Aorta (tissue), 5 donors: ENCODE results near the gene METTL27. TPM values are rescaled to one million over a fixed set of nuclear protein-coding genes. Genes with fewer than 3 reads are reported as not detected.
"Not testable (repeated sequence)": the region's sequence is repeated elsewhere in the genome, so short reads cannot be mapped to it uniquely, and the experiment has no call there.

ENCODE experiments used
- ATAC-seq: fragments of 200-7000 bp; cut with Tn5 transposase; one replicate; pipeline ENCODE4 v1.9.1; 2022; ENCODE audit warnings: moderate library complexity; ENCODE audit not compliant: low FRiP score
- DNase-seq, 2 donors: peaks; one replicate each; pipeline ENCODE4 v3.0.0-alpha.2; 2020
- H3K27ac ChIP-seq, 2 donors: one replicate each; pipeline ENCODE4 v1.5.1; 2013; ENCODE audit warnings: low read length in 2 of 2, mild to moderate bottlenecking in 2 of 2, moderate library complexity in 2 of 2, control low read depth in 1 of 2, inconsistent platforms in 1 of 2, low read depth in 1 of 2
- H3K27me3 ChIP-seq, 2 donors: one replicate each; pipeline ENCODE4 v1.6.1; 2013; ENCODE audit warnings: control low read depth in 1 of 2, low read length in 1 of 2, mild to moderate bottlenecking in 1 of 2, moderate library complexity in 1 of 2; ENCODE audit not compliant: insufficient read depth in 2 of 2, control insufficient read depth in 1 of 2
- H3K36me3 ChIP-seq, 2 donors: one replicate each; pipeline ENCODE4 v1.6.1; 2013; ENCODE audit warnings: control low read depth in 1 of 2, low read length in 1 of 2, mild to moderate bottlenecking in 1 of 2; ENCODE audit not compliant: insufficient read depth in 2 of 2, control insufficient read depth in 1 of 2
- H3K4me1 ChIP-seq, 2 donors: one replicate each; pipeline ENCODE4 v1.6.1; 2013; ENCODE audit warnings: low read length in 2 of 2, control low read depth in 1 of 2, mild to moderate bottlenecking in 1 of 2, moderate library complexity in 1 of 2; ENCODE audit not compliant: insufficient read depth in 2 of 2, control insufficient read depth in 1 of 2
- H3K4me3 ChIP-seq, 2 donors: one replicate each; pipeline ENCODE4 v1.5.1; 2013; ENCODE audit warnings: low read length in 2 of 2, control low read depth in 1 of 2, mild to moderate bottlenecking in 1 of 2
- H3K9me3 ChIP-seq: one replicate; pipeline ENCODE4 v1.6.1; 2013; ENCODE audit warnings: mild to moderate bottlenecking, low read length; ENCODE audit not compliant: control insufficient read depth
- WGBS, 2 donors: extraction: QIAGEN DNeasy Blood & Tissue Kit; methylation state at CpG; one replicate each; pipeline ENCODE4 v1.1.7; 2013; 5-methylcytosine and 5-hydroxymethylcytosine counted together
- intact Hi-C, 2 donors: fragments of 100-400 bp; cut with DNase I; formaldehyde crosslinking; loops; one replicate each; pipeline versions ENCODE4 v1.14.2 to v1.15.0; 2022
- polyA plus RNA-seq, 2 donors: library from polyadenylated mRNA; stranded (reverse); fragments of 200-250 nt; gene quantifications; one replicate each; pipeline ENCODE4 v1.2.3, GENCODE V29; 2013
- total RNA-seq, 2 donors: library from RNA; stranded (reverse); fragmentation: NEBNext Ultra II Directional; extraction: Animal tissue kit (Norgen Biotek cat#: 25700); gene quantifications; one replicate each; pipeline ENCODE4 v1.2.1, GENCODE V29; 2021
- donor health status: healthy with polysubstance abuse.
- donor health status: Bipolar disorder and iron deficiency.
- donor health status: DM: no; HTN: no; CAD: no.
- donor health status: DM: no; HTN: no; CAD: no.
- donor health status: DM: yes; HTN: yes; CAD: no.

The METTL27 gene
- total and polyA plus RNA-seq, 4 donors, result 1.3 to 7.4 (median 5.3) TPM; not detected in 1

GRCh38 chr7:73858807-73859206, 16.5 kb upstream of the METTL27 start:
- no peaks in the 10 kb centered on the region for H3K9me3 ChIP-seq
- WGBS, 2 donors, result 93% methylated on average over 2 of the region's 2 CpGs
- H3K36me3 ChIP-seq, result no peaks in the 10 kb centered on the region
- no peak for ATAC-seq
- H3K4me3 ChIP-seq, result no peak overlapping the region
- no peak overlapping the region for H3K27ac ChIP-seq
- H3K4me1 ChIP-seq, result no peaks in the 10 kb centered on the region
- DNase-seq, result no peak
- intact Hi-C loops, result no loop called here
- H3K27me3 ChIP-seq, result no peaks in the 10 kb centered on the region

GRCh38 chr7:73856941-73857340, 14.6 kb upstream of the METTL27 start:
- H3K36me3 ChIP-seq, result no peaks in the 10 kb centered on the region
- intact Hi-C loops, result loop anchor here in 1 of 2 donors (2.0 kb wide), 1 partner anchor 46 kb away; no protein-coding TSS in a partner anchor
- no peak for ATAC-seq
- no peak for DNase-seq
- 69 to 80% methylated on average over 3 of the region's 3 CpGs for WGBS, 2 donors
- no peak overlapping the region for H3K4me3 ChIP-seq
- H3K27ac ChIP-seq, result no peak overlapping the region
- no peaks in the 10 kb centered on the region for H3K9me3 ChIP-seq
- H3K4me1 ChIP-seq, result no peaks in the 10 kb centered on the region
- H3K27me3 ChIP-seq, result no peaks in the 10 kb centered on the region

GRCh38 chr7:73852500-73852899, 10.2 kb upstream of the METTL27 start:
- DNase-seq (no peak), ATAC-seq (no peak)
- H3K36me3 ChIP-seq, result no peaks in the 10 kb centered on the region
- no peak overlapping the region for H3K27ac ChIP-seq
- WGBS, 2 donors, result 90 to 93% methylated on average over 5 of the region's 5 CpGs
- H3K9me3 ChIP-seq, result no peaks in the 10 kb centered on the region
- no peaks in the 10 kb centered on the region for H3K4me1 ChIP-seq
- intact Hi-C loops, result no loop called here
- H3K27me3 ChIP-seq, result no peaks in the 10 kb centered on the region
- no peak overlapping the region for H3K4me3 ChIP-seq

GRCh38 chr7:73851410-73852338, 9.4 kb upstream of the METTL27 start:
- H3K27me3 ChIP-seq, result no peaks in the 10 kb centered on the region
- 28 to 31% methylated on average over 8 of the region's 8 CpGs for WGBS, 2 donors
- ATAC-seq (peak; percentile 76), DNase-seq (no peak)
- no peaks in the 10 kb centered on the region for H3K4me1 ChIP-seq
- no peak overlapping the region for H3K4me3 ChIP-seq
- no peaks in the 10 kb centered on the region for H3K9me3 ChIP-seq
- H3K36me3 ChIP-seq, result no peaks in the 10 kb centered on the region
- intact Hi-C loops, result no loop called here
- H3K27ac ChIP-seq, result peak overlapping the region in 1 of 2 donors; percentile 61

- no peaks in the 10 kb centered on the region for H3K36me3 ChIP-seq
- WGBS, 2 donors, result 60 to 65% methylated on average over 4 of the region's 4 CpGs
- H3K27me3 ChIP-seq, result no peaks in the 10 kb centered on the region
- no peaks in the 10 kb centered on the region for H3K9me3 ChIP-seq
- no peaks in the 10 kb centered on the region for H3K4me1 ChIP-seq
- DNase-seq (no peak), ATAC-seq (peak; percentile 80)
- intact Hi-C loops, result no loop called here
- no peak overlapping the region for H3K27ac ChIP-seq
- H3K4me3 ChIP-seq, result no peak overlapping the region
Measured at GRCh38 chr7:73850781-73851207, 8.5 kb upstream of the METTL27 start.

- 92 to 94% methylated on average over 10 of the region's 10 CpGs for WGBS, 2 donors
- Histone ChIP-seq H3K4me3 (no peak overlapping the region), H3K36me3 (no peaks in the 10 kb centered on the region), H3K27ac (no peak overlapping the region), H3K9me3 (no peaks in the 10 kb centered on the region), H3K27me3 (no peaks in the 10 kb centered on the region), H3K4me1 (no peaks in the 10 kb centered on the region)
- no peak for DNase-seq
- intact Hi-C loops, result no loop called here
- ATAC-seq, result no peak
Measured at GRCh38 chr7:73847941-73848723, 5.8 kb upstream of the METTL27 start.

GRCh38 chr7:73845701-73846195, 3.4 kb upstream of the METTL27 start:
- H3K9me3 ChIP-seq, H3K4me1 ChIP-seq, H3K27me3 ChIP-seq, H3K4me3 ChIP-seq, H3K27ac ChIP-seq, ATAC-seq, intact Hi-C loops, H3K36me3 ChIP-seq, DNase-seq: not testable (repeated sequence)
- WGBS, 2 donors, result 84 to 87% methylated on average over 12 of the region's 12 CpGs

GRCh38 chr7:73844848-73845460, 2.6 kb upstream of the METTL27 start:
- no peak for ATAC-seq
- Histone ChIP-seq H3K36me3 (no peaks in the 10 kb centered on the region), H3K4me1 (no peaks in the 10 kb centered on the region), H3K27ac (no peak overlapping the region), H3K9me3 (no peaks in the 10 kb centered on the region), H3K4me3 (no peak overlapping the region), H3K27me3 (no peaks in the 10 kb centered on the region)
- intact Hi-C loops, result loop anchor here in 1 of 2 donors (5.0 kb wide), 1 partner anchor 103 kb away; no protein-coding TSS in a partner anchor
- no peak for DNase-seq
- WGBS, 2 donors, result 85 to 86% methylated on average over 13 of the region's 13 CpGs
